CD4-positive, alpha-beta T cell treated with Interleukin-2 at 100 ng/mL for 4 hours (primary cell): Measurements from ENCODE around the gene ULBP2.
"Not testable (repeated sequence)": the region's sequence is repeated elsewhere in the genome, so short reads cannot be mapped to it uniquely, and the experiment has no call there.

Experiments
- DNase-seq: peaks from one replicate; pipeline ENCODE4 v3.0.0-alpha.2; 2020; ENCODE audit warnings: low spot score

Gene ULBP2

GRCh38 chr6:149927025-149927424 is 14.8 kb upstream of the ULBP2 start:
- not testable (repeated sequence) for DNase-seq

GRCh38 chr6:149929422-149929821 is 12.4 kb upstream of the ULBP2 start:
- DNase-seq, result no peak

GRCh38 chr6:149931501-149931900 is 10.3 kb upstream of the ULBP2 start:
- DNase-seq, result no peak

GRCh38 chr6:149933036-149933435 is 8.8 kb upstream of the ULBP2 start:
- no peak for DNase-seq

- no peak for DNase-seq
These were observed 8.4 kb upstream of the ULBP2 start for GRCh38 chr6:149933461-149933860.

GRCh38 chr6:149934249-149935156 is 7.3 kb upstream of the ULBP2 start:
- peak; percentile 83 for DNase-seq

- no peak for DNase-seq
These were observed 6.6 kb upstream of the ULBP2 start for GRCh38 chr6:149935246-149935645.

GRCh38 chr6:149935668-149936067 is 6.1 kb upstream of the ULBP2 start:
- DNase-seq, result no peak

GRCh38 chr6:149936743-149937142 is 5.1 kb upstream of the ULBP2 start:
- DNase-seq, result no peak

GRCh38 chr6:149938013-149938570 is 3.7 kb upstream of the ULBP2 start:
- DNase-seq, result not testable (repeated sequence)

GRCh38 chr6:149938571-149939355 is 3.1 kb upstream of the ULBP2 start:
- peak; percentile 52 for DNase-seq

GRCh38 chr6:149939356-149939648 is 2.5 kb upstream of the ULBP2 start:
- no peak for DNase-seq

- no peak for DNase-seq
These were observed 1.7 kb upstream of the ULBP2 start for GRCh38 chr6:149939909-149940671.

GRCh38 chr6:149940672-149940982 is 1.2 kb upstream of the ULBP2 start:
- DNase-seq, result no peak

- DNase-seq, result no peak
These were observed 631 bp downstream of the ULBP2 start for GRCh38 chr6:149942461-149942829.

GRCh38 chr6:149943321-149943720 is 1.5 kb downstream of the ULBP2 start:
- not testable (repeated sequence) for DNase-seq

- not testable (repeated sequence) for DNase-seq
These were observed 3.5 kb downstream of the ULBP2 start for GRCh38 chr6:149945276-149945675.

GRCh38 chr6:149946631-149947030 is 4.8 kb downstream of the ULBP2 start:
- DNase-seq, result not testable (repeated sequence)

- not testable (repeated sequence) for DNase-seq
These were observed 5.7 kb downstream of the ULBP2 start for GRCh38 chr6:149947533-149947932.

GRCh38 chr6:149948011-149948410 is 6.2 kb downstream of the ULBP2 start:
- no peak for DNase-seq

- DNase-seq, result no peak
These were observed 6.8 kb downstream of the ULBP2 start for GRCh38 chr6:149948616-149949015.

GRCh38 chr6:149950423-149950822 is 8.6 kb downstream of the ULBP2 start:
- DNase-seq, result no peak
